H1 (cell line): ENCODE data around the gene RNU6-9. TPM values are rescaled to one million over a fixed set of nuclear protein-coding genes. Genes with fewer than 3 reads are reported as not detected.

Experiments used
- CTCF ChIA-PET: fragments of 300-600 bp; sonication (Branson Sonifier 250); formaldehyde crosslinking; loops from one replicate; lab custom pipeline; 2021; ENCODE audit not compliant: partially characterized antibody; lab: Charles Lee
- POLR2A ChIA-PET: fragments of 300-600 bp; sonication (Branson Sonifier 250); formaldehyde crosslinking; loops from one replicate; lab custom pipeline; 2021; ENCODE audit warnings: inconsistent platforms; ENCODE audit not compliant: partially characterized antibody; lab: Charles Lee
- DNase-seq, 2 experiments: peaks; one replicate each; pipeline versions ENCODE4 v3.0.0 to v3.0.0-alpha.2; 2010 to 2022; ENCODE audit warnings: low spot score in 2 of 2, low read depth in 1 of 2, mixed read lengths in 1 of 2
- FAIRE-seq: peaks from 2 replicates; lab custom pipeline; 2011; peaks lifted over from hg19 to GRCh38; lab: Jason Lieb, UNC
- H2AFZ ChIP-seq: 2 replicates; pipeline ENCODE4 v1.8.1; 2012; ENCODE audit warnings: low read length, inconsistent platforms
- H2AK5ac ChIP-seq: 2 replicates; pipeline ENCODE4 v1.6.1; 2013; ENCODE audit warnings: low read depth, low read length
- H2BK120ac ChIP-seq: replicated peaks from 2 replicates; pipeline ENCODE3; 2013; ENCODE audit warnings: low read depth, low read length, inconsistent platforms
- H2BK12ac ChIP-seq: 2 replicates; pipeline ENCODE4 v1.6.1; 2013; ENCODE audit warnings: low read depth, low read length
- H2BK15ac ChIP-seq: 2 replicates; pipeline ENCODE4 v1.6.1; 2013; ENCODE audit warnings: low read length
- H2BK20ac ChIP-seq: 2 replicates; pipeline ENCODE4 v1.6.1; 2013; ENCODE audit warnings: low read length
- H2BK5ac ChIP-seq: 2 replicates; pipeline ENCODE4 v1.6.1; 2013; ENCODE audit warnings: low read depth, low read length
- H3K14ac ChIP-seq: 2 replicates; pipeline ENCODE4 v1.6.1; 2013; ENCODE audit warnings: inconsistent platforms; ENCODE audit not compliant: insufficient read length
- H3K18ac ChIP-seq: 2 replicates; pipeline ENCODE4 v1.6.1; 2013; ENCODE audit warnings: low read length; ENCODE audit errors: extremely low read depth
- H3K23ac ChIP-seq: 2 replicates; pipeline ENCODE4 v1.6.1; 2013; ENCODE audit warnings: inconsistent platforms; ENCODE audit not compliant: insufficient read length
- H3K23me2 ChIP-seq: 2 replicates; pipeline ENCODE4 v1.6.1; 2013; ENCODE audit warnings: low read depth, low read length
- H3K27ac ChIP-seq: 2 replicates; pipeline ENCODE4 v1.6.1; 2011; ENCODE audit warnings: low read depth, low read length, inconsistent platforms
- H3K27me3 ChIP-seq, 4 experiments: replicated peaks in 1 of 4; 1 replicate in 1 of 4; 2 replicates in 3 of 4; pipeline versions ENCODE4 v1.6.1 to v1.8.1; 2011 to 2013; ENCODE audit warnings: low read length in 3 of 4, mild to moderate bottlenecking in 3 of 4, inconsistent platforms in 2 of 4, mixed read lengths in 2 of 4, moderate library complexity in 1 of 4; ENCODE audit not compliant: control insufficient read depth in 3 of 4, insufficient read depth in 3 of 4; ENCODE audit errors: extremely low read depth in 1 of 4
- H3K36me3 ChIP-seq, 4 experiments: 2 replicates each; pipeline versions ENCODE4 v1.6.1 to v1.8.1; 2011 to 2013; ENCODE audit warnings: mild to moderate bottlenecking in 4 of 4, low read length in 3 of 4, moderate library complexity in 2 of 4, control low read depth in 1 of 4, inconsistent platforms in 1 of 4; ENCODE audit not compliant: insufficient read depth in 4 of 4, control insufficient read depth in 2 of 4
- H3K4ac ChIP-seq: replicated peaks from 2 replicates; pipeline ENCODE3; 2013; ENCODE audit warnings: low read length, low read depth, mixed read lengths, inconsistent platforms; ENCODE audit not compliant: insufficient read length
- H3K4me1 ChIP-seq, 4 experiments: replicated peaks in 1 of 4; 1 replicate in 1 of 4; 2 replicates in 3 of 4; pipeline versions ENCODE4 v1.6.1 to v1.8.1; 2011 to 2013; ENCODE audit warnings: low read length in 3 of 4, inconsistent platforms in 2 of 4, mixed read lengths in 1 of 4; ENCODE audit not compliant: insufficient read depth in 4 of 4, control insufficient read depth in 3 of 4
- H3K4me2 ChIP-seq, 2 experiments: 2 replicates each; pipeline versions ENCODE4 v1.6.1 to v1.8.1; 2011 to 2013; ENCODE audit warnings: low read depth in 2 of 2, low read length in 2 of 2, control low read depth in 1 of 2, inconsistent platforms in 1 of 2, mild to moderate bottlenecking in 1 of 2; ENCODE audit not compliant: insufficient read depth in 1 of 2
- H3K4me3 ChIP-seq, 4 experiments: fragments of 200-600, 300-600 bp in 1 of 4; sonication (generic), shearing (Covaris generic), sonication (Bioruptor Twin) in 1 of 4; 2 replicates each; pipeline versions ENCODE4 v1.5.1 to v1.8.1; 2011 to 2016; ENCODE audit warnings: low read length in 4 of 4, low read depth in 3 of 4, control low read depth in 2 of 4, inconsistent platforms in 2 of 4, mild to moderate bottlenecking in 2 of 4, mixed read lengths in 1 of 4, moderate library complexity in 1 of 4; ENCODE audit not compliant: insufficient read depth in 2 of 4; ENCODE audit errors: extremely low read depth in 1 of 4
- H3K56ac ChIP-seq: replicated peaks from 2 replicates; pipeline ENCODE3; 2013; ENCODE audit warnings: low read depth, mild to moderate bottlenecking, mixed read lengths, low read length, inconsistent platforms; ENCODE audit not compliant: insufficient read length
- H3K79me1 ChIP-seq: 2 replicates; pipeline ENCODE4 v1.6.1; 2013; ENCODE audit warnings: low read depth, low read length, control low read depth
- H3K79me2 ChIP-seq, 2 experiments: 2 replicates each; pipeline versions ENCODE4 v1.6.1 to v1.8.1; 2012 to 2013; ENCODE audit warnings: low read length in 2 of 2, mild to moderate bottlenecking in 2 of 2, inconsistent platforms in 1 of 2; ENCODE audit not compliant: insufficient read depth in 2 of 2, control insufficient read depth in 1 of 2
- H3K9ac ChIP-seq, 4 experiments: replicated peaks in 1 of 4; 1 replicate in 1 of 4; 2 replicates in 3 of 4; pipeline versions ENCODE4 v1.6.1 to v1.8.1; 2011 to 2013; ENCODE audit warnings: low read depth in 3 of 4, low read length in 3 of 4, control low read depth in 2 of 4, mild to moderate bottlenecking in 2 of 4, moderate library complexity in 2 of 4, inconsistent platforms in 1 of 4; ENCODE audit errors: extremely low read depth in 1 of 4
- H3K9me3 ChIP-seq, 2 experiments: 2 replicates each; pipeline versions ENCODE4 v1.6.1 to v1.8.1; 2012 to 2013; ENCODE audit warnings: mild to moderate bottlenecking in 2 of 2, moderate library complexity in 2 of 2, control low read depth in 1 of 2, inconsistent platforms in 1 of 2, low read depth in 1 of 2, low read length in 1 of 2, mixed read lengths in 1 of 2; ENCODE audit not compliant: insufficient read depth in 2 of 2
- H4K20me1 ChIP-seq, 2 experiments: replicated peaks in 1 of 2; 2 replicates each; pipeline versions ENCODE3 to v1.8.1; 2011 to 2013; ENCODE audit warnings: inconsistent platforms in 2 of 2, low read length in 2 of 2, mild to moderate bottlenecking in 1 of 2; ENCODE audit not compliant: insufficient read depth in 2 of 2, control insufficient read depth in 1 of 2
- H4K5ac ChIP-seq: 2 replicates; pipeline ENCODE4 v1.6.1; 2013; ENCODE audit warnings: low read length, low read depth, mixed read lengths, inconsistent platforms; ENCODE audit not compliant: insufficient read length
- H4K8ac ChIP-seq: 2 replicates; pipeline ENCODE4 v1.8.0; 2013; ENCODE audit warnings: mild to moderate bottlenecking, moderate library complexity, low read length, inconsistent platforms; ENCODE audit not compliant: insufficient read depth; ENCODE audit errors: extremely low read depth
- H4K91ac ChIP-seq: replicated peaks from 2 replicates; pipeline ENCODE3; 2013; ENCODE audit warnings: low read length, mixed read lengths, inconsistent platforms; ENCODE audit not compliant: insufficient read length
- CHD2 ChIP-seq: IDR thresholded peaks from 2 replicates; pipeline ENCODE4 v1.6.1; 2012; ENCODE audit warnings: low read length, improper control_type of control experiment
- GABPA ChIP-seq: IDR thresholded peaks from 2 replicates; pipeline ENCODE4 v1.6.1; 2011; ENCODE audit warnings: mild to moderate bottlenecking, low read length, moderate library complexity, borderline replicate concordance; ENCODE audit not compliant: insufficient read depth
- HDAC2 ChIP-seq, 2 experiments: fragments of 300-600 bp in 1 of 2; sonication (generic) in 1 of 2; IDR thresholded peaks; 2 replicates each; pipeline ENCODE4 v1.6.1; 2011 to 2012; ENCODE audit warnings: low read depth in 2 of 2, low read length in 2 of 2, mild to moderate bottlenecking in 2 of 2, moderate library complexity in 2 of 2, borderline replicate concordance in 1 of 2, inconsistent platforms in 1 of 2
- KDM1A ChIP-seq: fragments of 200-600, 300-600 bp; sonication (generic); IDR thresholded peaks from 2 replicates; pipeline ENCODE4 v1.7.1; 2016; ENCODE audit warnings: mild to moderate bottlenecking, low read length, borderline replicate concordance
- KDM5A ChIP-seq: fragments of 200-600 bp; IDR thresholded peaks from 2 replicates; pipeline ENCODE4 v1.7.1; 2012; ENCODE audit warnings: mild to moderate bottlenecking, low read length, inconsistent platforms, mixed read lengths
- PHF8 ChIP-seq: fragments of 200-600 bp; sonication (generic); conservative IDR thresholded peaks from 2 replicates; pipeline ENCODE4 v1.7.1; 2012; ENCODE audit warnings: low read depth, mild to moderate bottlenecking, inconsistent platforms, low read length, moderate library complexity
- RBBP5 ChIP-seq: IDR thresholded peaks from 2 replicates; pipeline ENCODE4 v1.7.1; 2012; ENCODE audit warnings: low read depth, mild to moderate bottlenecking, inconsistent platforms, low read length, moderate library complexity, borderline replicate concordance
- WGBS, 2 experiments: shearing (Covaris generic) in 1 of 2; methylation state at CpG; one replicate each; pipeline versions ENCODE4 v1.1.6 to v1.1.7; 2013 to 2015; ENCODE audit warnings: low lambda C conversion rate in 2 of 2, mixed read lengths in 2 of 2, inconsistent platforms in 1 of 2, low coverage in 1 of 2, missing lambda C conversion rate in 1 of 2; ENCODE audit not compliant: insufficient replicate concordance in 2 of 2, insufficient coverage in 1 of 2, insufficient read length in 1 of 2; ENCODE audit errors: extremely low coverage in 1 of 2, missing lambda C conversion rate in 1 of 2; 5-methylcytosine and 5-hydroxymethylcytosine counted together
- polyA plus RNA-seq, 7 experiments: library from polyadenylated mRNA; depleted of rRNA in 3 of 7; stranded (reverse) in 5 of 7; unstranded in 2 of 7; fragments of >200 nt in 5 of 7; fragments of 200-250 nt in 2 of 7; gene quantifications; 1 replicate in 5 of 7; 2 replicates in 1 of 7; 4 replicates in 1 of 7; pipeline versions ENCODE4 v1.2.1 to v1.2.3, GENCODE V29; 2011 to 2013; ENCODE audit warnings: missing spikeins in 2 of 7, mixed read lengths in 2 of 7
- total RNA-seq: library from RNA; stranded (reverse); fragmentation: NEBNext Ultra II Directional; extraction: Animal tissue kit (Norgen Biotek cat#: 25700); gene quantifications from 2 replicates; pipeline ENCODE4 v1.2.1, GENCODE V29; 2021
- TF ChIP-seq, protein P1 (sequence below): IDR thresholded peaks from 2 replicates; pipeline ENCODE4 v1.6.1; 2012; ENCODE audit warnings: inconsistent platforms

RNU6-9 gene
- total and polyA plus RNA-seq, 2 of the 8 experiments (the other 6 are each of a cell fraction or from before 2014, with no cell fraction given): not detected

DNA sequence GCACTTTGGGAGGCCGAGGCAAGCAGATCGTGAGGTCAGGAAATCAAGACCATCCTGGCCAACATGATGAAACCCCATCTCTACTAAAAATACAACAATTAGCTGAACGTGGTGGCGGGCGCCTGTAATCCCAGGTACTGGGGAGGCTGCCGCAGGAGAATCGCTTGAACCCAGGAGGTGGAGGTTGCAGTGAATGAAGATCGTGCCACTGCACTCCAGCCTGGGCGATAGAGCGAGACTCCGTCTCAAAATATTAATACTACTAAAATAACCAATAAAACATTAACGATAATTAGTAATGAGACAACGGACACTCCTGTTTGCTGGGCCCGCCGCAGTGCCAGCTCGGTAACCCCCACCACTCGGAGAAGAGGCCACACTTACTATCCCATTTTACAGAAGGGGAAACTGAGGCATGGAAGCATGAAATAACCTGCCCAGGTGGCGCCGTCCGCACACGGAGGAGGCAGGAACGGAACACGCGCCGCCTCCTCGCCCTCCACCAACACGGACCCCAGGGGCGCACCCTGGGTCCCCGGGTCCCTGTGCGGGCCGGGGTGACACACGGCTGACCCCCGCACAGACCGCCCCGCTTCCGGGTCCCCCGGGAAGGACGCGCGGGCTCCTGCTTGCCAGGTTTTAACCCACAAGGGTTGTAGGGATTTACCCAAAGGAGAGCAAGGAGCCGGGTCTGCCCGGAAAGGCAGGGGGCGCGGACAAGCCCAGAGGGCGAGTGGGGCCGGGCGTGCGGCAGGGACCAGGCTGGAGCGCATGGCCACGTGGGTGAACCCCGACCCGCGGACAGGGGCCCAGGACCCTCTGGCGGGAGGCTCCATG is 18.1 kb downstream of the RNU6-9 start:
- Histone ChIP-seq H2AFZ (no peak overlapping the region), H3K27me3 (no peaks in the 10 kb centered on the region; a peak in 3 of 7 replicates), H2BK20ac (no peak overlapping the region), H2BK15ac (no peak overlapping the region), H2BK120ac (no peak overlapping the region), H3K4me3 (peak overlapping the region; percentile 26 to 58 (median 40)), H3K36me3 (peaks cover 0 to 3% (median 0%) of the 10 kb centered on the region in 4 experiments; a peak in 1 of 8 replicates), H4K20me1 (peaks cover 11 to 16% of the 10 kb centered on the region in 2 experiments), H3K79me1 (peaks cover 12% of the 10 kb centered on the region), H3K23me2 (peaks cover 4% of the 10 kb centered on the region; the same call in 1 of the 2 replicates), H3K9me3 (no peaks in the 10 kb centered on the region), H3K23ac (no peak overlapping the region), H3K4me2 (peak overlapping the region; percentile 20 to 55; a peak in 3 of 4 replicates), H3K4ac (no peak overlapping the region), H3K18ac (no peak overlapping the region; the same call in 1 of the 2 replicates), H3K4me1 (peaks cover 0 to 7% (median 3%) of the 10 kb centered on the region in 4 experiments; a peak in 3 of 7 replicates), H2BK12ac (no peak overlapping the region), H2AK5ac (no peak overlapping the region), H3K56ac (no peak overlapping the region), H3K27ac (no peak overlapping the region), H4K8ac (no peak overlapping the region; the same call in 1 of the 2 replicates), H3K14ac (no peak overlapping the region), H4K5ac (no peak overlapping the region), H3K79me2 (peaks cover 0 to 33% of the 10 kb centered on the region in 2 experiments), H3K9ac (no peak overlapping the region), H2BK5ac (no peak overlapping the region), H4K91ac (no peak overlapping the region)
- FAIRE-seq (no peak), DNase-seq (peak in 1 of 2 experiments; percentile 79)
- POLR2A ChIA-PET: interaction anchor here (0.6 to 1.9 kb wide), 5 partner anchors 8 to 40 kb away, joined by 3 to 4 read pairs (median 3); partner anchors contain the start of gene RNU6-9
- CTCF ChIA-PET: interaction anchor here (1.0 to 1.8 kb wide), 2 partner anchors 12 to 14 kb away, joined by 3 to 7 read pairs; no protein-coding TSS in a partner anchor
- WGBS, 2 experiments: 66% methylated on average over 43 of the region's 54 CpGs; no CpG with 5 or more reads in 1 of the 2 experiments
- TF ChIP-seq CHD2 (no peak), RBBP5 (no peak), PHF8 (no peak), KDM5A (no peak), HDAC2 (IDR thresholded peaks at IDR 0.05; ENCODE audit: borderline replicate concordance in 1 of 2, low read depth in 2 of 2, low read length in 2 of 2) (0 out of 4 replicates have a peak, but pooled peaks of 1 of the 2 experiments have one; percentile 29), KDM1A (0 out of 2 replicates have a peak, but pooled peaks have one; percentile 57), GABPA (peak; percentile 44; the same call in 1 of the 2 replicates)
- TF ChIP-seq, protein P1, sequence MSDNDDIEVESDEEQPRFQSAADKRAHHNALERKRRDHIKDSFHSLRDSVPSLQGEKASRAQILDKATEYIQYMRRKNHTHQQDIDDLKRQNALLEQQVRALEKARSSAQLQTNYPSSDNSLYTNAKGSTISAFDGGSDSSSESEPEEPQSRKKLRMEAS: peak; percentile 83
